ENCODE measurements around the gene CTSW.
A peak's percentile ranks its signal among the peaks of the same experiment; 100 is the strongest.
"Not testable (repeated sequence)": the region's sequence is repeated elsewhere in the genome, so short reads cannot be mapped to it uniquely, and the experiment has no call there.

The CTSW gene

DNA sequence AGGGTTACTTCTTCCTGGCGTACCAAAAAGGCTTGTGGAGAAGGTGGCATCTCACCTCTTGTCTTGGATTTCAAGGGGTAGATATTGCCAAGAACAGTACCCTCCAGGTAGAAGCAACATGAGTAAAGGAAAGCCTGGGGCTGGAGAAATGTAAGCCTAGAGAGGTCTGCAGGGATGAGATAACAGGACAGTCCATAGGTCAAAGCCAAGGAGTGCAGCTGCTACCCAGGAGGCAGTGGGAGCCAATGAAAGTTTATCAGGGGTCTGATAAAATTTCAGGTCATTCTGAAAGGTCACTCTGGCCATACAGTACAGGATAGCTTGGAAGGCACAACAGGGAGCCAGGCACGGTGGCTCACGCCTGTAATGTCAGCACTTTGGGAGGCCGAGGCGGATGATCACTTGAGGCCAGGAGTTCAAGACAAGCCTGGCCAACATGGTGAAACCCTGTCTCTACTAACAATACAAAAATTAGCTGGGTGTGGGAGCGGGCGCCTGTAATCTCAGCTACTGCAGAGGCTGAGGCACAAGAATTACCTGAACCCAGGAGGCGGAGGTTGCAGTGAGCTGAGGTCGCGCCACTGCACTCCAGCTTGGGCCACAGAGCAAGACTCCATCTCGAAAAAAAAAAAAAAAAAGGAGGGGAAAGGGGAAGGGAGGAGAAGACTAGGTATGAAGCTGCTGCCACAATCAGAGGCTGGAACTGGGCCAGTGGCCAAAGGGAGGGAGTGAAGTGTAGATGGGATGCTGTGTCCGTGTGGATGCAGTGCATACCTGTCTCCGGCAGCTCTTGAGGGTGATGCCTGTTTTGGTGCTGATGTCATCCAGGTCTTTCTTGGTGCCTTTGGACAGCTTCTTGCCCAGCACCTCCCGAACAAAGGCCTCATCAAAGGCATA lies 7.4 kb downstream of the CTSW start:
- DNase-seq (ENCODE audit: low spot score), result no peak

DNA sequence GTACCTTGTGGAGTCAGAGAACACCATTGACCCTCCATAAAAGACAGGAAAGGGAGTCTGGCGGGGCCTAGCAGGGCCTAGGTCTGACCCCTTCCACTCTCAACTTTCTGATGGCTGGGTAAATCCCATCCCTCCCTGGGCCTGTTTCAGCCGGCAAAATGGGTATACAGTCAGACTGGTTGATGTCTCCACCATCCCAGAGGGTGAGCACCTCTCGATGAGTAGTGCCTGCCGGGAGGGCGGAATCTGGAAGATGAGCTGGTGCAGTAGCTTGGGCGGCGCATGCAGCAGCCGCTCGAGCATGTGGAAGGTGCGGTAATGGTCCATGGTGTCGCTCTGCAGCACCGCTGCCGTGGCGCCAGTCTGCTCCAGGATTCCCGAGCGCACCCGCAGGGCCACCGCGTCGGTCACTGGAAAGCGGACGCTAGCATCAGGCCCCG lies 8.1 kb downstream of the CTSW start:
- peak; percentile 58 for DNase-seq (ENCODE audit: low spot score)

- DNase-seq (ENCODE audit: low spot score), result peak; percentile 95
Measured at GRCh38 chr11:65888163-65888814, 8.7 kb downstream of the CTSW start, which contains the start of gene FIBP. Gene FIBP, minus strand, starts transcription at chr11:65888471. Its CDS starts 53 bp downstream, at chr11:65888418.

GRCh38 chr11:65890324-65891218 lies 10.9 kb downstream of the CTSW start, which contains the start of gene CCDC85B:
Gene CCDC85B, plus strand, starts transcription at chr11:65890673. Its CDS starts 111 bp downstream, at chr11:65890784.
- peak; percentile 94 for DNase-seq (ENCODE audit: low spot score)

- peak; percentile 55 for DNase-seq (ENCODE audit: low spot score)
Measured at GRCh38 chr11:65891219-65892136, 11.8 kb downstream of the CTSW start.

DNA sequence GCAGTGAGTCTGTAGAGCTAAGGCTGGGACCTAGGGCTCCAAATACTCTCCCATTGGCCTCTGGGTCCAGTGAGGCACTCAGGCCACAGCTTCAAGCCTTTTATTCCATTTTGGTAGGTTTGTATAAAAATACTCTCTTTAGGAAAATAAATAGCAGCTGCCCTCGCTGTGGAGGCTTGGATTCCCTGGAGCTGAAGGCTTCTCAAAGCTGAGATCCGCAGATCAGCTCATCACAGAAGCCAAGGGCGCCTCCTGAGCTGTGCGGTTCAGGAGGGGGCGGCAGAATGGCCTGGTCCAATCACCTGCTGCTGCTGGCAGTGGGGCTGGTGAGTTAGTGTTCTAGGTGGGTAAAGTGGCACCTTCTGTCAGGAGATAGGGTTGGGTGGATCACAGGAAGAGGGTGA lies 12.5 kb downstream of the CTSW start:
- DNase-seq (ENCODE audit: low spot score), result not testable (repeated sequence)

GRCh38 chr11:65892661-65893317 lies 13.2 kb downstream of the CTSW start:
- DNase-seq (ENCODE audit: low spot score), result no peak

DNA sequence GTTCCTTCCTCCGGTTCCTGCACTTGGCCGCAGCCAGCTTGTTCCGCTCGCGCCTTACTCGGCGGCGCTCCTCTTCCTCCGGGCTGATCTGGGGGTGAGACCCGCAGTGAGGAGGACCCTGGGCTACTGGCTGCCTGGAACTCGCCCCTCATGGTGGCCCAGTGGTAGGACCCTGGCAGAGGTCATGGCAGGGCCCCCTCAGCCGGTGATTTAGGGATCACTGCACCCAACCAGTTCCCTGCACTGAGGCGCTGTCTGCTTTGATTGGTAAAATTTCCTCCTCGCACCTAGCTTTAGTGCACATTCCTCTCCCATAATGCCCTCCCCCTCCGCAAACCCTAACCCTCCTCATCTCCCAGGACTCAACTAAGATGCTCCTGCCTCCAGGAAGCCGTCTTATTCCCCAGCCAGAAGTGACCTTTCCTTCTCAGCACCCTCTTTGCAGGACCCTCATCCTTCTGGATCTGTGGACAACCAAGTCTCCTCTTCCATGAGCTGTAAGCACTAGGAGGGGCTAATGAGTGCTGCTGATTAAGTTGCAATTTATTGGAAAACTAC lies 14.5 kb downstream of the CTSW start:
- no peak for DNase-seq (ENCODE audit: low spot score)

GRCh38 chr11:65895482-65895981 lies 15.9 kb downstream of the CTSW start:
- DNase-seq (ENCODE audit: low spot score), result no peak

GRCh38 chr11:65896034-65896999 lies 16.7 kb downstream of the CTSW start:
- DNase-seq (ENCODE audit: low spot score), result no peak

DNA sequence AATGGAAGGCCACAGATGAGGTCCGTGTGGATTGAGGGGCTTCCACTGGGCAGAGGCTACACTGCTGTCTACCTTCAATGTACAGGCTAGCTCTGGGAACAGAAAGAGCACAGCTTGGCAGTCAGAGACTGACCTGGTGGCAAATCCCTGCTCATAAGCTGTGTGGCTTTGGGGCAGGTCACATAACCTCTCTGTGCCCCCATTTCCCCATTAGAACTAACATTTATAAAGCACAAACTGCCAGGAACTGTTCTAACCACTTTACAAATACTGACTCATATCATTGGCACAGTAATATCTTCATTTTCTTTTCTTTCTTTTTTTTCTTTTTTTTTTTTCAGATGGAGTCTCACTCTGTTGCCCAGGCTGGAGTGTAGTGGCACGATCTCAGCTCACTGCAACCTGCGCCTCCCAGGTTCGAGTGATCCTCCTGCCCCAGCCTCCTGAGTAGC lies 17.4 kb downstream of the CTSW start:
- no peak for DNase-seq (ENCODE audit: low spot score)

- no peak for DNase-seq (ENCODE audit: low spot score)
Measured at GRCh38 chr11:65898656-65899355, 19.2 kb downstream of the CTSW start.

DNA sequence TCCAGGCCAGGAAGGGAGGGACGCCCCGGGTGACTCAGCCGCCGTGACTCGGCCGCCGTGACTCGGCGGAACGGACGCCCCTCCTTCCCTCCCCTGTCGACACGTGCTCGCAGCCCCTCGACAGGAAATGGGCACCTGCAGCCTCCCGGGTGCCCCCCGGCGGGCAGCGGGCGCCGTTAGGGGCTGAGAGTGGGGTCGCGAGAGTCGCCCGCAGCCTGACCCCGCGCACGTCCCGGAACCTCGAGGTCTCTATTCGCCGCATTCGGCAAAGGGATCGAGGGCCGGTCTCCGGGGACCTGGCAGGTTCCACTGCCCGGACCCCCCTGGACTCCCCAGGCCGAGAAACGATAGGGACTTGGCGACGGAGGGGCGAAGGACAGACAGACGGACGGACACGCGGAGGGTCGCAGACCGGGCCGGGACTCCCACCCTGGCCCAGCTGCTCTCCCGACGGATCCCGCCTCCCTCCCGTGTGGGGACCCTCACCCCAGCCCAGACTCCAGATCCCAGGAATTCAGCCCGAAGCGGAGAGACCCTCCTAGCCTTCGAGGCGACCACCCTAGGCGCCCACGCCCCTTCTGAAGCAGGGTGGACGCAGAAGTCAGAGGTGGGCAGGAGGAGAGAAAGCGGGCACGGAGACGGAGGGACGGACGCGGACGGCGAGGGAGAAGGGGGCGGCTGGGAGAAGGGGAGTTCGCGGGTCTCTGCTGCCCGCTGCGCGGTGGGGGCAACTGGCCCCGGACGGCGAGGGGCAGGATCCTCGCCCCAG lies 19.9 kb downstream of the CTSW start:
- DNase-seq (ENCODE audit: low spot score), result peak; percentile 57

DNA sequence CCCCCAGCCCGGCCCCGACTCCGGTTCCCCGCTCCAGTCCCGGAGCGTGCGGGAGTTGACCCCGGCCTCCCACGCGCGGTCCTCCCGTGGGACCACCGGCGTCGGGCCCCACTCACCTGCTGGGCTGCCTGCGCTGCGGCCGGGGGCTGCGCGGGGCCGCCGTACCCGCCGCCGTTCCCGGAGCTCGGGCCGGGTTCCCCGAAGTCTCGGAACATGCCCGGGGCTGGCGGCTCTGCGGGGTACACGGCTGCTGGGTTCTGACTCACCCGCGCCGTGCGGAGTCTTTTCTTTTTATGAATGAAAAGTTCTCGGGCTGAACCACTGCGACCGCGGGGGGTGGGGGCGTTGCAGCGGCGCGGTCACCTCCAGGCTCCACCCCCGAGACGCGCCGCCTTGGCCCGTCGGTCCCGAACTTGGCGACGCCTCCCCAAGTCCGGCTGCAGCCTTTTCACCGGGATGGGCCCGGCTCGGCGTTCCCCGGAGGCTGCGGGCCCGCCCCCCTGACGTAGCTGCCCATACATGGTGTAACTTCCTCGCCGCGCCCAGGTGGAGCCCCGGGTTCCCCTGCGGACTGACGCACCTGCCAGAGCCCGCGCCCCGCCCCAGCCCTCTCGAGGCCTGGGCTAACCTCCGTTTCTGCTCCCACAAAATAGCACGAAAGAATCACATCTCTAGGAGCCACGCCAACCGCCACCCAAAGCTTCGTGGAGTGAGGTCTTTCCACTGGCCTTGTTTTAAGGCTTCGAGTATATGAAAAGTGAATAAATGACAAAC lies 20.7 kb downstream of the CTSW start, which contains the start of gene FOSL1:
TSS of gene FOSL1 (minus strand) at position 264 of the 774 bp plus-strand sequence. CDS start at position 215, 49 bp downstream.
- DNase-seq (ENCODE audit: low spot score), result peak; percentile 71

GRCh38 chr11:65900899-65901180 lies 21.2 kb downstream of the CTSW start:
- no peak for DNase-seq (ENCODE audit: low spot score)

DNA sequence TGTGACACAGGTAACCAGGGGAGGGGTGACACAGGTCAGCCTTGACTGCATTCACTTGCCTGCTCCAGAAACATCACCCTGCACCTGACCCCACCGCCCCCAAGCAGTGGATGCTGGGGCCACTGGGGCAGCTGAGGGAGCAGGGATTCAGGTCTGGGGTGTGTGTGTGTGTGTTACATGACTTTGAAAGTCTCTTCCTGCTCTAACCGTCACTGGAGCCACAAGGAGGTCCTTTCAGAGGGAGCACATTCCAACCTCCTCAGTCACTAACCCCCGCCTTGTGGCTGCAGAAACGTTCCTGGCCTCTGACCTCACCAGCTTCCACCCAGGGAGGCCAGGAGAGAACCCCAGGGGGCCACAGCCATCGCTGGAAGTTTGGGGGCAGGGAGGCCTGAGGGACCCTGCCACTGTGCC lies 23.4 kb downstream of the CTSW start:
- no peak for DNase-seq (ENCODE audit: low spot score)
